ENCODE data around the gene PEX14. TPM values are rescaled to one million over a fixed set of nuclear protein-coding genes. Genes with fewer than 3 reads are reported as not detected.

The PEX14 gene
- polyA plus RNA-seq, 3 donors, result 2.2 to 8.8 (median 2.7) TPM

DNA sequence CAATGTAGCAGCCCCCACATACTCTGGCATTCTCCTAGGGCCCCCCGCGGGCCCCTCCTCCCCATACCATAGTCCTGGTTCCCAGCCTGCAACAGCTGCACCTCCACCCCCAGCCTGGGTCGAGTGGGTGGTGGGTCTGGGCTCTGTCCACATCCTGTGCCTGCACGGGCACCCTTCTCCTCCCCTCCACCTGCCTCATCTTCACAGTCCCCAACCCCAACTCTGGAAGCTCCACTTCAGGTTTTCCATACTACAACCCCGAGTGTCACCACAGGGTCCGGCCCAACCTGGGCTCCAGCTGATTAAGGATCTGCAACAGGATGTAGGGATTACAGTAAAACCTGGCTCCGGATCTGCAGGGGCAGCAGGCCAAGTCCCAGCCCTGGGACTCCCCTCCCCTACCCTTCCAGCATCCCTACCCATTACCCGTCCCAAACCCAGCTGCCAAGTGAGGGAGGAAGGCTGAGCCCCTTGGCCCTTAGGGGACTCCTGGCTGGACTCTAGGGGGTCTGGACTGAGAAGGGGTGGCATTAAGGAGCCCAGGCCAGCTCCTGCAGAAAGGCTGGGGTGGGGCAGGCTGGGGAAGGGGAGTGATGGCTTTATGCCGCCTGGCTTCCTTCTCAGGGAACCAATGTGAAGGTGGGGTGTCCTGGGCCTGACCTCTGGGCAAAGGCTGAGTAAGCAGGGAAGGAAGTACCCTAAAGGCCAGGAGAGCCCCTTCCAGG is 204.9 kb downstream of the PEX14 start:
- H4K20me1 ChIP-seq (ENCODE audit: insufficient read depth, low read length), result peaks cover 3% of the 10 kb centered on the region

More for the DNA sequence above, 204.9 kb downstream of the PEX14 start:
- Mint-ChIP-seq H3K27me3 (ENCODE audit: low read depth in 3 of 3) (peaks cover 0 to 7% (median 7%) of the 10 kb centered on the region in 3 donors), H3K4me1 (peaks cover 3% of the 10 kb centered on the region), H3K4me3 (no peak overlapping the region), H3K9me3 (no peaks in the 10 kb centered on the region), H3K36me3 (no peaks in the 10 kb centered on the region), H3K27ac (no peak overlapping the region)
- 40% methylated on average over 4 of the region's 9 CpGs for WGBS (ENCODE audit: insufficient coverage)
- Histone ChIP-seq H3K4me2 (replicated peaks; ENCODE audit: extremely low read depth, low read length, poor library complexity, severe bottlenecking) (no peak overlapping the region), H3K27ac (ENCODE audit: low read depth in 1 of 2, low read length in 2 of 2) (no peak overlapping the region), H3K4me1 (ENCODE audit: control insufficient read depth in 1 of 2, insufficient read depth in 2 of 2, low read length in 2 of 2) (no peaks in the 10 kb centered on the region), H2AFZ (ENCODE audit: insufficient read depth, low read depth, low read length, poor library complexity, severe bottlenecking) (no peak overlapping the region), H3K9ac (ENCODE audit: insufficient read depth, low read length, poor library complexity, severe bottlenecking) (no peak overlapping the region), H3K79me2 (ENCODE audit: insufficient read depth, low read length) (no peaks in the 10 kb centered on the region), H3K4me3 (replicated peaks in 1 of 3; ENCODE audit: low read depth in 2 of 3, low read length in 3 of 3) (no peak overlapping the region), H3K9me3 (replicated peaks in 1 of 2; ENCODE audit: control insufficient read depth in 1 of 2, insufficient read depth in 1 of 2, low read length in 2 of 2) (no peaks in the 10 kb centered on the region), H3K27me3 (ENCODE audit: control insufficient read depth in 2 of 2, insufficient read depth in 2 of 2, low read length in 2 of 2) (no peaks in the 10 kb centered on the region), H3K36me3 (replicated peaks in 1 of 2; ENCODE audit: control insufficient read depth in 1 of 2, insufficient read depth in 2 of 2, low read length in 2 of 2) (no peaks in the 10 kb centered on the region)
- intact Hi-C loops (cut with micrococcal nuclease), result no loop called here
- TF ChIP-seq, protein P1, sequence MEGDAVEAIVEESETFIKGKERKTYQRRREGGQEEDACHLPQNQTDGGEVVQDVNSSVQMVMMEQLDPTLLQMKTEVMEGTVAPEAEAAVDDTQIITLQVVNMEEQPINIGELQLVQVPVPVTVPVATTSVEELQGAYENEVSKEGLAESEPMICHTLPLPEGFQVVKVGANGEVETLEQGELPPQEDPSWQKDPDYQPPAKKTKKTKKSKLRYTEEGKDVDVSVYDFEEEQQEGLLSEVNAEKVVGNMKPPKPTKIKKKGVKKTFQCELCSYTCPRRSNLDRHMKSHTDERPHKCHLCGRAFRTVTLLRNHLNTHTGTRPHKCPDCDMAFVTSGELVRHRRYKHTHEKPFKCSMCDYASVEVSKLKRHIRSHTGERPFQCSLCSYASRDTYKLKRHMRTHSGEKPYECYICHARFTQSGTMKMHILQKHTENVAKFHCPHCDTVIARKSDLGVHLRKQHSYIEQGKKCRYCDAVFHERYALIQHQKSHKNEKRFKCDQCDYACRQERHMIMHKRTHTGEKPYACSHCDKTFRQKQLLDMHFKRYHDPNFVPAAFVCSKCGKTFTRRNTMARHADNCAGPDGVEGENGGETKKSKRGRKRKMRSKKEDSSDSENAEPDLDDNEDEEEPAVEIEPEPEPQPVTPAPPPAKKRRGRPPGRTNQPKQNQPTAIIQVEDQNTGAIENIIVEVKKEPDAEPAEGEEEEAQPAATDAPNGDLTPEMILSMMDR (IDR thresholded peaks at IDR 0.05), result no peak
- DNase-seq, result no peak

Small RNAs within 50 kb of the gene (small RNA-seq; reads per million reads assigned to genes)
- not detected for gene RN7SL614P (ENCODE audit: insufficient read length, low read depth)

Other genes with a start within 250 kb of the PEX14 start
- gene PGD, start 75.9 kb upstream of the PEX14 start, polyA plus RNA-seq, result 100 to 1,000 TPM; 173 to 509 (median 471) TPM
- 1 to 10 TPM in 2 of 3 donors, under 1 TPM in 1; 0.48 to 3.5 (median 2.5) TPM for gene CENPS, start 44.5 kb upstream of the PEX14 start, polyA plus RNA-seq
- gene CORT, start 24.9 kb upstream of the PEX14 start, polyA plus RNA-seq, result not detected
- 10 to 100 TPM; 11.0 to 17.8 (median 17.3) TPM for gene DFFA, start 2.4 kb upstream of the PEX14 start, polyA plus RNA-seq

Data from CD14-positive monocyte (primary cell).